Measurements from ENCODE around the gene OR52I2. TPM values are rescaled to one million over a fixed set of nuclear protein-coding genes. Genes with fewer than 3 reads are reported as not detected.

OR52I2 gene
- 0.03 TPM for polyA plus RNA-seq (ENCODE audit: insufficient read length)
- long read RNA-seq, donor 1, result 0 reads
- long read RNA-seq, donor 2, result 0 reads
- long read RNA-seq, donor 3, result 0 reads
- long read RNA-seq, donor 4, result 0 reads
- long read RNA-seq, donor 5, result 0 reads
- long read RNA-seq, donor 6, result 0 reads
- long read RNA-seq, donor 7, result 0 reads
- long read RNA-seq, donor 8, result 0 reads

DNA sequence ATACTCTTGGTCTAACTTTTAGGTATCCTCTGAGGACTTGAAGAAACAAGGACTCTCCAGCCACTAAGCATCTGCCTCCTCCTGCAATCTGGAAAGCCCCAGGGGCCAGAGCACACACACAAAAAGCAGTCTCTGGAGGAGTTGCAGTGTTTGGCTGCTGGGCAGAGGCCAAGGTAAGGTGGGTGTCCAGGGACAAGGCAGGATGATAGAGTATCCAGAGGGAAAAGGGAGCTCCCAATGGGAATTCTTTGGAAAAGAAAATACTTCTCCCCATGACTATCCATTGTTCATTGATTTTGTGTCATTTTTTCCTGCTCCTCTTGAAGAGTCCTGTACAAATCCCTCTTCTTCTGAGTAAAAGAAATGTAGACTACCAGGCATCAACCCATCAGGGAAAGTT lies at the start of gene OR52I2:
Gene OR52I2, plus strand, starts transcription at position 301 of the 400 bp plus-strand sequence.
- no peak for DNase-seq

DNA sequence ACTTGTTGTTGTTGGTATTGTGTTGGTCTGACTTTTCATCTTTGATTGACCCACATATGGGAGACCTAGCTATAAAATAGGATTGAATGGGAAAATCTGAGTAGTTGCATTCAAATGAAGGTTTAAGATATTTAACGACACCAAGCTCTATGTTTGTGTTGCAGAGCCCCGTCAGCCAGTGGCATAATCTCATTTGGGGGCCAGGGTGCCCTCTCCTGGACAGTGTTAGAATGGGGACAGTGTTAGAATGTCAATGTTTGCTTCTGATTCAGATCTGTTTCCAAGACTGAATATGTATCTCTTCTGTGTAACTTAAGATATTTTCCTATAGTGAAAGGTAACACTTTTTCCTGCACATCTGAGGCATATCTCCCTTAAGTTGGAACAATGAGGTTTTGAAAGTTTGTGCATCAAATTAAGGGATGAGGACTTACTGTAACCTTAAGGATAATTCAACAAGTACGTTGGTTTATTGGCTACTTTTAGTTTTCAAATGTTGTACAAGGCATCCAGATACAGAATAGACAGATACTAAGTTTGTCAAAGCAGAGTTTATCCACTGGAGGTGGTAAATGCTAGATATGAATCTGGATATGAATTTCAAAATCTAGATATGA lies 41.8 kb upstream of the OR52I2 start:
- peak; percentile 11 for DNase-seq

DNA sequence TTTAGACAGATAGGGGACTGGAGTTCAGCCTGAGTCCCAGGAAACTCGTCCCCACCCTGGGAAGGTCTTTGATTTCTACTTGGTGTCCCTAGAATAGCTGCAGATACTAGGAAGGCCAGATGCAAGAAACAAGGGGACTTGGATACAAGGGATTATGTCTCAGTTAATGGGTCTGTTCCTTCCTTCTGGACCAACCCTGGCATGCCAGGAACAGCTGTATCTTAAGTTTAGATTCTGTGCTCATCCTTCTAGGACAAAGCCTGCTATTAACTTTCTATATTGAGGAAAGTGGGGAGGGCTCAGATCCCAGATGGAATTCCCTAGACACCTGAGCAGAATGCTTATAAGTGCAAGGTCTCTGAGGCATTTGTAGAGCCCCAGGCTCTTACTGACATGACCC lies 40.5 kb upstream of the OR52I2 start:
- no peak for DNase-seq

DNA sequence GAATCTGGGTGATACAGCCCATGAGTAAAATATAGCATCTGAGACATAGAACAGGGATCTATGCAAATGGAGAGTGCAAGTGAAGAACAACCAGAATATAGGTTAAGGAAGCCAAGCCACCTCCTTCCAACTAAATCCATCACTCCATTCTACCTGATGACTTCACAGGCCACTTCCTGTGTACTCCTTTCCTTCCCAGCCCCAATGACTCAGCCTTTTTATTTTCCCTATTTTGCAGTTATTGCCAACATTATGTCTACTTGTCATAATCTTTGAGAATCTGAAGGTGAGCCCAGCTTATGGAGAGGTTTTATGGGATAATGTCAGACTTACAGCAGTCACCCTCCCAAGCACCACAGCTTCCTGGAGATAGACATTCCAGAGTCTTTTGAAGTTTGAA lies 38.0 kb upstream of the OR52I2 start:
- no peak for DNase-seq

DNA sequence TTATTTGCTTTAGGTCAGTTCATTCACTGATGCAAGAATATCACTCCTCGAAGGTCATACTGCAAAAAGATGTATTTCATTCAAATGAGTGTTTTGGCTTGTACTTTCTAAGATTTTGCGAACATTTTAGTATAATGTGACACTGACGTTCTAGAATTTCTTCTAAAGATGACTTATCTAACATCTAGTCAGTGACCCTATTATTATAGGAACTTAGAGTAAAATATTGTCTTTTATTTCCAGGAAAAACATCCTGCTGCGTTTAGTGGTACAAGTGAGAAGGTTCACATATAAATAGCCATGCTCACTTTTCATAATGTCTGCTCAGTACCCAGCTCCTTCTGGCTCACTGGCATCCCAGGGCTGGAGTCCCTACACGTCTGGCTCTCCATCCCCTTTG lies 36.7 kb upstream of the OR52I2 start, which contains the start of gene OR52M1:
Gene OR52M1, plus strand, starts transcription at position 301 of the 400 bp plus-strand sequence. Its CDS starts 0 bp downstream, at position 301.
- DNase-seq, result no peak

DNA sequence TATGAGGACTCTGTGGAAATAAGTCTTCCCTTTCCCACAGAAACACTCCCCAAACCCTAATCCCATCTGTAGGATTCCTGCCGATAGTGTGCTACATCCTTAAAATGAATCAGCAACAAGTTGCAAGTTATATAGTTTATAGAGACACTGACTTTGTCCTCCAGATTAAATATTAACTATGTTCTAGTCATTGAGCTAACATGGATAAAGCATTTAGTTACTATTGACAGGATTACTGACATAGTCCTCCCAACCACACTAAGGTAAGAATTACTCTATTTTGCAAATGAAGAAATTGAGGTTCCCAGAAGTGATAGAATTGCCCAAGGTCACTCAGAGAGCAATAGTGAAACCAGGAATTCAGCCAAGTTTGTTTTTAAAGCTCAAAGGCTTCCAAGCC lies 34.7 kb upstream of the OR52I2 start:
- no peak for DNase-seq

DNA sequence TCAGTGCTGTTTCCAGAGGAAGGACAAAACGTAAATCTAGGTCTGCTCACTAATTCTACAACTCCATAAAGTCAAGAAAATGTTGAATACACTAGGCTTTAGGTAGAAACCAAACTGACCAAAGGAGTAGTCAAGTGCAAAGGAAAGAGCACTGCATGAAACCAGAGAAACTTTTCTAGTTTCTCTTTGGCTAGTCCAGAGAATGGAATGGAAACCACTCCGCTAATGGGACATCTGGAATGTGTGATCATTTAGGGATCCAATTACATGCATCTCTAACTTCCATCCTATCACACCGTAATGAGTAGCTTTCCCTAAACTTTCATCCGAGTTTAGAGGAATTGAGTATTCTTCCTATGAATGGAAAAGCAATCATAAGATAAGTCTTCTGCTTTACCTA lies 34.1 kb upstream of the OR52I2 start:
- no peak for DNase-seq

DNA sequence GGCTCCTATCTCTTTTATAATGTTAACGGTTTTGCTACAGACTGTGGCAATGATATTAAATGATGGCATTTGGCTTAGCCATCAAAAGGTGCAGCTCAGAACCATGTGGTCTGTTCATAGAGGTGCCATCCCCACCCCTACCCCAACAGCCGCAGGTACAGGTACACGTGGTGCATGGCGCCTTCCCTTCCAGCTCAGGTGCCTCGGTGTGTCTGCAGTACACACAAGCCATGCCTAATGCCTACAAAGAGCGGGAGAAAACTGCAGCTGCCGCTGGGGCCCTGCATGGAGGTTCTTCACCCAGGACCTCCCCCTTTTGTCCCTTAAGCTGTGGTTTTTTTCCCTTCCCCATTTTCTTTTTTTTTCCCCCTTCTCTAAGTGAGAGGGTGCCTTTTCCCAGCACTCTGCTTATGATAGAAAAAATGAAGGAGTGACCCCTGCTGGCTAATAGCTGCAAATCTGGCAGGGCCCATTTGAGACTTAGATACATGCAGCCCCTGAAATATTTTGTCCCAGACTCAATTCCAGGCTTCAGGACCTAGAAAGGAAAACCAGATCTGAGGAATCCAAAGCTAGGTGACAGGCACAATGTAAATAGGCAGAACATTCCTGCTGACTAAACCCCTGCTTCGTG lies 30.1 kb upstream of the OR52I2 start:
- no peak for DNase-seq

DNA sequence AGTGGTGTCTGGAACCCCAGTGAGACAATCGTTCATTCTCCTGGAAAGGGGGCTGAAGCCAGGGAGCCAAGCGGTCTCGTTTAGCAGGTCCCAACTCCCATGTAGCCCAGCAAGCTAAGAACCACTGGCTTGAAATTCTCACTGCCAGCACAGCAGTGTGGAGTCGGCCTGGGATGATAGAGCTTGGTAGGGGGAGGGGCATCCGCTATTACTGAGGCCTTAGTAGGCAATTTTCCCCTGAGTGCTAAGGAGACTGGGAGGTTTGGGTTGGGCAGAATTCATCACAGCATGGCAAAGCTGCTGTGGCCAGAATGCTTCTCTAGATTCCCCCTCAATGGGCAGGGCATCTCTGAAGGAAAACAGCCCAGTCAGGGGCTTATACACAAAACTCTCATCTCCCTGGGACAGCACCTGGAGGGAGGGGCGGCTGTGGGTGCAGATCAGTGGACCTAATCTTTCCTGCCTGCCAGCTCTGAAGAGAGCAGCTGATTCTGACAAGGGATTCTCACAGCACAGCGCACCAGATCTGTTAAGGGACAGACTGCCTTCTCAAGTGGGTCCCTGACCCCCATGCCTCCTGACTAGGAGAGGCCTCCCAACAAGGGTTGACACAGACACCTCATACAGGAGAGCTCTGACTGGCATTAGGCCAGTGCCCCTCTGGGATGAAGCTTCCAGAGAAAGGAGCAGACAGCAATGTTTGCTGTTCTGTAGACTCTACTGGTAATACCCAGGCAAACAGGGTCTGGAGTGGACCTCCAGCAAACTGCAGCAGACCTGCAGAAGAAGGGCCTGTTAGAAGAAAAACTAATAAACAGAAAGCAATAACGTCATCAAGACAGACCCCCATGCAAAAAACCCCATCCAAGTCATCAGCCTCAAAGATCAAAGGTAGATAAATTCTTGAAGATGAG lies 21.8 kb upstream of the OR52I2 start:
- no peak for DNase-seq

DNA sequence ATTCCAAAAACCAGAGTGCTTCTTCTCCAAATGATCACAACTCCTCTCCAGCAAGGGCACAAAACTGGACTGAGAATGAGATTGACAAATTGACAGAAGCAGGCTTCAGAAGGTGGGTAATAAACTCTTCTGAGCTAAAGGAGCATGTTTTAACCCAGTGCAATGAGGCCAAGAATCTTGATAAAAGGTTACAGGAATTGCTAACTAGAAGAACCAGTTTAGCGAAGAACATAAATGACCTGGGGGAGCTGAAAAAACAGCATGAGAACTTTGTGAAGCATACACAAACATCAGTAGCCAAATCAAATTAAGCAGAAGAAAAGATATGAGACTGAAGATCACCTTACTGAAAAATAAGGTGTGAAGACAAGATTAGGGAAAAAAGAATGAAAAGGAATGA lies 21.1 kb upstream of the OR52I2 start:
- DNase-seq, result peak; percentile 32

DNA sequence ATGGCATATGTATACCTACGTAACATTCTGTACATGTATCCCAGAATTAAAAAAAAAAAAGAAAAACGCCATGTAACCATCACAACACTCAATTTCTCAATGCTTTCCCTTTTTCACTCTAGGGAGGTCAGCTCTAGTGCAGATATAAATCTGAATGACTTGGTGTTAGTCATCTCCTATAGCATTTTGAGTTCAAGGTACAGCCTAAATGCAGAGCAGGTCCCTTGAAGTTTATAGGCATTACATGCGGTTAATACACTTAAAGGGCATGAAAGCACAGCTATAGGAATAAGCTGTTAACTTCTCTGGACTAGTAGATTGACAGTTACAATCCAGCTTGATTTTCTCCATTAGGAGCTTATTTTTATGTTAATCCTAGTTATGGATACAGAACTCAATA lies 16.2 kb upstream of the OR52I2 start:
- DNase-seq, result no peak

DNA sequence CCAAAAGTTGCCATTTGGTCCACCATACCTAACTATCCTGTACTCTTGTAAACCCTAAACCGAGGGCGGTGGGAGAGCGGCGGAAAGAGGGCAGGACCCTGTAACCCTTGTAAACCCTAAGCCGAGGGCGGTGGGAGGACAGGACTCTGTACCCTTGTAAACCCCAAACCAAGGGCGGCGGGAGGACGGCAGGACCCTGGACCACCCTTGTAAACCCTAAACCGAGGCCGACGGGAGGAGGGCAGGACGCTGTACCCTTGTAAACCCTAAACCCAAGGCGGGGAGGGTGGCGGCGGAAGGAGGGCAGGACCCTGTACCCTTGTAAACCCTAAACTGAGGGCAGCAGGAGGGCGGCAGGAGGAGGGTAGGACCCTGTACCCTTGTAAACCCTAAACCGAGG lies 12.5 kb upstream of the OR52I2 start:
- no peak for DNase-seq

DNA sequence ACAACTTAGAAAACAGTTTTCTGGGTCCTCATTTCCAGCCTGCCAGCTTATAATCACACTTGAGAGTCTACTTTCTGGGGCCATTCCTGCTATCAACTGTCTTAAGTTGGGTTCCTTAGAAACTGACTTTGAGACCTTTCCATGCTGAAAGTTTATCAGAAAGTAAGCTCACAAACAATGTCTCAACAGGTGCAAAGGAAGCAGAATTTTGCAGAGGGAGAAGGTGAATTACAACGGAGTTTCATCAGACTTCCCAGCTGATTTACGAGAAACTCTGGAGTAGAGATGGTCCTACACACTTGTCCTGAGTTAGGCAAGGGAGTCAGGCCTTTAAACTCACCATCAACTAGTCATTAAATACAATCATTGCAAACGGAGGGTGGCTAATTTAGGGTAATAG lies 4.7 kb upstream of the OR52I2 start:
- DNase-seq, result no peak

DNA sequence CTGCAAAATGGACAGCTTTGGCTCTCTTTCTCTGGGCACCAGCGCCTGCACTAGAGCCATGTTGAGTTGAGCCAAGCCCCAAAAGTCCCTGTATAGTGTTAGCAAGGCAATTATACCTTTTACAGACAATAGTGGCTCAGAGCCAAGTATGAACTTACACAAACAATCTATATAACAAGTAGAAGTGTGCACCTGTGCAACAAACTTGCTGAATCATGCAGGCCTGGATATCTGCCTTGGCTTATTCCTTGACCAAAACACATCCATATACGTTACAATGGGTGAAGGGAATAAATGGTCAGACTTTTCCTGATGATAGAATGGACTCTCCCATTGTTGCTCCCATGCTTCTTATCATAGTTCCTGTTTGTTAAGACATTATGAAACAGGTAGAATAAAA lies 3.8 kb upstream of the OR52I2 start:
- DNase-seq, result no peak

DNA sequence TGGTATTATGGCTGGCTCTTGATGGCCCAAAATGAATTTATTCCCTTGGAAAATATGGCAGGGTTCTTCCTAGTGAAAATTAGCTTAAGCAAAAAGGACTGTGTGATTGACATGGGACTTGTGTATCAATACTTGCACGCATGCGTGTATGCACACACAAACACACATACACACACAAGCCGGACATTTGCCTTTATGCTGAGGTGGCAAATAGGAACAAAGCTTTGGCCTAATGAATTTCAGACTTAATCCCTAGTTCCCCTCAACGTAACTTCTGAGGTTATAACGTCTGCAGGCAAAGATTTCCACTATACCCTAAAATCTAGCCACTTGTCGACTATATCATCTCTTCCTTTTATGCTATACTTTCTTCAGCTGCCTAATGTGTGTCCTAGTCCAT lies 2.9 kb upstream of the OR52I2 start:
- no peak for DNase-seq

DNA sequence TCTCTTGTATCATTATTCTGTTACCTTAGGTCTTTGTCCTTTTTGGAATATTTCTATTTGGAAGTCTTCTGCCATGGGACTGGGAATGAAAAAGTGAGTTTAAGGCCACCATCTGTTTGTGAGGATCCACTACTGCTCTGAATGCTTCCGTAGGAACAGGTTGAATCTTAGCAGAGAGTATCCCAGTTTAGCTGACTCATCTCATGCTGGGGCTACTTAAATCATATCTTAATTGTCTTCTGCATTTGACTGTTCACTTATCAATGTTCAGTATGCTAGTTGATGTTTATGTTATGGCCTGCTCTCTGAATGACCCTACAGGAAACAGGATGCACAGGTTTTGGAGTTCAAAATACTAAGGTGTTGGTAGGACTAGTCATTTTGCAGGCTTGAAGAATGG lies 1.4 kb upstream of the OR52I2 start:
- DNase-seq, result no peak

DNA sequence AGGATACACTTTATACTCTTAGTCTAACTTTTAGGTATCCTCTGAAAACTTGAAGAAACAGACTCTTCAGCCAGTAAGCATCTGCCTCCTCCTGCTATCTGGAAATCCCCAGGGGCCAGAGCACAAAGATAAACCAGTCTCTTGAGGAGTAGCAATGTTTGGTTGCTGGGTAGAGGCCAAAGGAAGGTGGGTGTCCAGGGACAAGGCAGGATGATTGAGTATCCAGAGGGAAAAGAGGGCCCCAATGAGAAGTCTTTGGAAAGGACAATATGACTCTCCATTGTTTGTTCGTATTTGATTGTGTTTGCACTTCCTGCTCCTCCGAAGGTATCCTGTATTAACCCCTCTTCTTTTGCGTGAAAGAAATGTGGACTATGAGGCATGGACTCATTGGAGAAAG lies 7.5 kb downstream of the OR52I2 start:
- DNase-seq, result no peak

DNA sequence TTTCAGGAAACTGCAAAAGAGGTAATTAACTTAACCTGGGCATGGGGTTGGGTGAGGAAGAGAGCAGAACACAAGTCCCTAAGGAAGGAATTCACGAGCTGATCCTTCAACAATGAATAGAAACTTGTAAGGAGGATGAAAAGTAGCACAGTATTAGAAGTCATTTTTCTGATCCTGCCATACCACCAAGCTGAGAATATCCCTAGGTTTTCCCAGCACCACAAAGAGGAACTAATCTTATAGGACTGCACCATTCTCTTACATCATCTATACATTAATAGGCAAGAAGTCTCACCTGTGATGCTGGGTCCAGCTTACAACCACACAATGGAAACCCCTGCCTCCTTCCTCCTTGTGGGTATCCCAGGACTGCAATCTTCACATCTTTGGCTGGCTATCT lies 12.2 kb downstream of the OR52I2 start, which contains the start of gene OR52I1:
Gene OR52I1, plus strand, starts transcription at position 301 of the 400 bp plus-strand sequence. Its CDS starts 0 bp downstream, at position 301.
- DNase-seq, result no peak

DNA sequence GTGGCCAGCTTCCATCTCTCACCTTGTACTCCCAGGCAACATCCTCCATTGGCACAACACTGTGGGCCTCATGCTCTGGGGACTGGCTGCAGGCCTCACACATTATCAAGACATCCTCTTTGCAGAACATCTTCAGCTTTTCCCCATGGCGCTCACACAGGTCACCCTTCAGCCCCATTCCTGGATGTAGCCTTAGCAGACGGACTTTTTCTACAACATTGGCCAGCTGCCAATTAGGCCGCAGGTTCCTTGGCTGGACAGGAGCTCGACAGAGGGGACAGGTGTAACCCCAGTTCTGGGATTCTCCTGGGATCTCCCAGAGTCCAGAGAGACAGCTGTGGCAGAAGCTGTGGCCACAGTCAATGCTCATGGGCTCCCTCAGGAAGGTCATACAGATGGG lies 23.5 kb downstream of the OR52I2 start:
- no peak for DNase-seq

DNA sequence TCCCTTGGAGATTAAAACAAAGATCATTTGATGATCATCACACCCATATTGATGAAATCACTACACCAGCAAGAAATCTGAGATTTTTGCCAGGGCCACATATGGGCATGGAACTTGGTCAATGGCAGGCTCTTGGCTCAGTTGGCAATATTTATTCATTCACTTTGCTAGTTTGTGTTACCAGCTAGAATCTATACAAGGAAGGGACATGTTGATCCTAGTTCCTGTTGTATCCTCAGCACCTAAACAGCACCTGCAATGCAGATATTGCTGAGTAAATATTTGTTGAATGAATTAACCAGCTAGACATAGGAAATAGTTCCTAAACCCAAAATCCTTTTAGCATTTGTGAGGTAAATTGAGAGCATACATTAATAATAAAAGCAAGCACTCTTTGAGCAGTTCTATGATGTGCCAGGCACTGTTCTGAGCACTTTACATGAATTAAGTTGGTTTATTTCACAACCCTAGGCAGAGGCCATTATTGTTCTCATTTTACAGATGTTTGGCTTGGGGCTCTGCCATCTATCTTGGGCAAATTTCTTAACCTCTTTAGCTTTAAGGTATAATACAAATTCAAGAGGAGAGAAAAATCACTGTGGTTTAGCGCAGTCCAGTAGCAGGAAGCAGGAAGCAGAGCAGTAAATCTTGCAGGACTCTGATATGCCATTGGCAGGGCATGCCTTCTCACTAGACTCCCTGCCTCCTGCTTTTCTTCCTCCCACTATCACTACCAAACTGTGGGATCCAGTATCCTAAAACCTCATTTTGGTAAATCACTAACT lies 24.9 kb downstream of the OR52I2 start:
- peak; percentile 3 for DNase-seq

DNA sequence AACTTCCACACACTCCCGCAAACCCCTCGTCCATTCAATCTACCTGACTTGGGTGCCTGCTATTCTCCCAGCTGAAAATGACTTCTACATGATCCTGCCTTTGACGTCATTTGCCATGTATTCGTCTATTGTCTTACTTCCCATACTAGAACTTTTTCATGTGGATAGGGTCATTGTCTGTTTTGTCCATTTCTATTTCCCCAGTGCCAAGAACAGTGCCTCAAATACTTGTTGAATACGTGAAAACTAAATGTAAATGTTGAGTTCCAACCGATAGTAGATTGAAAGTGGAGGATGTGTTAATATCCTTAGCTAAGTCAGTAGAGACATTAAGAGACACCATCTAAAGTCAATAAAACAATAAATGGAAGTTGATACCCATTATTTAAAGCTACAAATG lies 25.6 kb downstream of the OR52I2 start:
- peak; percentile 7 for DNase-seq
